Forelimb muscle (tissue), 1 donor: ENCODE results near the gene IRGM. TPM values are rescaled to one million over a fixed set of nuclear protein-coding genes. Genes with fewer than 3 reads are reported as not detected.

Source experiments
- DNase-seq: peaks from one replicate; pipeline ENCODE4 v3.0.0-alpha.2; 2013; ENCODE audit warnings: low read depth
- polyA plus RNA-seq: library from polyadenylated mRNA; unstranded; fragments of 120-200 nt; gene quantifications from one replicate; pipeline ENCODE4 v1.2.1, GENCODE V29; 2013; ENCODE audit not compliant: insufficient read length

IRGM gene
- polyA plus RNA-seq, 1 donor = not detected

GRCh38 chr5:150895431-150896428 lies 49.4 kb downstream of the IRGM start:
- DNase-seq = no peak

Other genes with a start within 250 kb of the IRGM start
- 32.3 TPM for gene SYNPO, start 205.9 kb upstream of the IRGM start, polyA plus RNA-seq
- 13.7 TPM for gene MYOZ3, start 185.3 kb upstream of the IRGM start, polyA plus RNA-seq
- 42.0 TPM for gene RBM22, start 145.5 kb upstream of the IRGM start, polyA plus RNA-seq
- 40.4 TPM for gene DCTN4, start 87.5 kb upstream of the IRGM start, polyA plus RNA-seq
- gene SMIM3, start 67.8 kb upstream of the IRGM start, polyA plus RNA-seq = 7.0 TPM
- gene ZNF300, start 58.5 kb downstream of the IRGM start, polyA plus RNA-seq = 8.9 TPM
- 45.0 TPM for gene GPX3, start 174.1 kb downstream of the IRGM start, polyA plus RNA-seq
- 84.6 TPM for gene TNIP1, start 234.5 kb downstream of the IRGM start, polyA plus RNA-seq